GM21717 (cell line): ENCODE measurements around the gene CRIM1.

Experiments used
- ATAC-seq: cut with Tn5 transposase; IDR thresholded peaks from one replicate; pipeline ENCODE4 v1.9.1; 2021; ENCODE audit warnings: mild to moderate bottlenecking, moderate library complexity; ENCODE audit not compliant: unreplicated experiment

The CRIM1 gene

GRCh38 chr2:36512705-36513104 lies 157.1 kb downstream of the CRIM1 start:
- no peak for ATAC-seq

DNA sequence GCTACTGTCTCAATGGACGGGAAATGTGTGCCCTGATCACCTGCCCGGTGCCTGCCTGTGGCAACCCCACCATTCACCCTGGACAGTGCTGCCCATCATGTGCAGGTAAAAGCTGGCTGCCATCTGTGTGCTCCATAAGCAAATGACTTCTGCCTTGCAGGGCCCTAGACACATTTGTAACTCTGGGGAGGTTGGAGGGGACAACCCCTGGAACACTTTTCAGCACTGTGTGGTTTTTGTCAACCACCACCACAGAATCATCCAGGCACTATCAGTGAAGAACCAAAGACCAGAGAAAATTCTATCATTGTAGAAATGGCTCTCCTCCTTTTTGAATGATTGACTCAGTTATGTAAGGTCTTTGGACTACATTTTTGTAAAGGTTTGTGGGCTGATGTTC lies 158.1 kb downstream of the CRIM1 start:
- no peak for ATAC-seq

GRCh38 chr2:36515538-36515937 lies 160.0 kb downstream of the CRIM1 start:
- no peak for ATAC-seq

GRCh38 chr2:36516136-36516870 lies 160.7 kb downstream of the CRIM1 start:
- ATAC-seq = no peak

DNA sequence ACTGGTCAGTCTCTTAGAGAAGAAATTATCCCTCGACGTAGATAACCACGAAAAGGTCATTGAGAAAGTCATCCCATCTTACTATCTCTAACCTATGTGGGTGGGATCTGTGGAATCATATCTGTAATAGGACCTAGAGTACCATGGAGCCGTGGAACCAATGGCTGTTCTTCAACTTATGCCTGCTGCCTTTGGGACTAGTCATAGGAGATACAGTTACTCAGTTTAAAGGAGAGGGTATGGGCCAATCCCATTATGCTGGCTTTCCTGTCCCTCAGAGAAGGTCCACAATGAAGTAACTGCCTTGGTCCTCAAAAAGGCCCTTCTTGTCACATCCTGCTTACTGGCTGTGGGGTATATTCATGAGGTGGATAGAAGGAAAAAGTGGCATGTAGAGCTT lies 164.9 kb downstream of the CRIM1 start:
- ATAC-seq = no peak

GRCh38 chr2:36523153-36523552 lies 167.6 kb downstream of the CRIM1 start:
- no peak for ATAC-seq

DNA sequence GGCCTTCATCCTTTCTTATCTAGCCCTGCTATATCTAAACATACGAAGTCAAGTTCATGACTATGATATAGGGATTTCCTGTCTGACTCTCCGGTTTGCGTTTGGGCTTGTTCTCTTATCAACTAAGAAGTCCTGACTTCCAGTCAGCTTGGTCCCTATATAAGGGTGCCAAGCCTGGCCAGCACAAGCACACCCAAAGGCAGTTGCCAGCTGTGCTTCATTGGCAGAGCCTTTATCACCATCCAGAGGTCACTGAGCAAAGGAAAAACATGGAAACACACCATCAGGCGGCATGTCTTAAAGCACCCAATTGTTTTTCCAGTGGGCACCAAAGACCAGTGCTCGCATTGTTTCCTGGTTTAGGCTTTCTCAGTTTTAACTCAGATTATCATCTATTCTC lies 169.7 kb downstream of the CRIM1 start:
- no peak for ATAC-seq

GRCh38 chr2:36526226-36526625 lies 170.6 kb downstream of the CRIM1 start:
- no peak for ATAC-seq

DNA sequence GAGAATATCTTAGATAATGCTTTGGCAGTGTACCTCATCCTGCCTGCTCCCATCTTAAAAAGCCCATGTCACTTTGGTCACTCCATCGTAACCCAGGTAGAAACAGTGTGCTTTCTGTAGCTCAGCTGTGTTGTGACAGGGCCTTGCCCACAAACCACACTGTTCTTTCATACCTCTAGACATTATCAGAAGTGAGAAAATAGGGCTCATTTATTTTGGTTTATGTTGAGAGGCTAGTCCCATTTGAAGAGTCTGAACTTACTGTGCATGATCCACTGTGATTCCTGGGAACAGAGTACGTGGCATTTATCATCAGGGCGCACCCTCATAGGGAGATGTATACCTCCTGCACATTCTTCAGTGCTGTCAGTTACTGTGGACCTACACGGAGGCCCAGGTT lies 172.7 kb downstream of the CRIM1 start:
- ATAC-seq = peak; percentile 69

GRCh38 chr2:36528766-36529392 lies 173.3 kb downstream of the CRIM1 start:
- peak; percentile 32 for ATAC-seq

DNA sequence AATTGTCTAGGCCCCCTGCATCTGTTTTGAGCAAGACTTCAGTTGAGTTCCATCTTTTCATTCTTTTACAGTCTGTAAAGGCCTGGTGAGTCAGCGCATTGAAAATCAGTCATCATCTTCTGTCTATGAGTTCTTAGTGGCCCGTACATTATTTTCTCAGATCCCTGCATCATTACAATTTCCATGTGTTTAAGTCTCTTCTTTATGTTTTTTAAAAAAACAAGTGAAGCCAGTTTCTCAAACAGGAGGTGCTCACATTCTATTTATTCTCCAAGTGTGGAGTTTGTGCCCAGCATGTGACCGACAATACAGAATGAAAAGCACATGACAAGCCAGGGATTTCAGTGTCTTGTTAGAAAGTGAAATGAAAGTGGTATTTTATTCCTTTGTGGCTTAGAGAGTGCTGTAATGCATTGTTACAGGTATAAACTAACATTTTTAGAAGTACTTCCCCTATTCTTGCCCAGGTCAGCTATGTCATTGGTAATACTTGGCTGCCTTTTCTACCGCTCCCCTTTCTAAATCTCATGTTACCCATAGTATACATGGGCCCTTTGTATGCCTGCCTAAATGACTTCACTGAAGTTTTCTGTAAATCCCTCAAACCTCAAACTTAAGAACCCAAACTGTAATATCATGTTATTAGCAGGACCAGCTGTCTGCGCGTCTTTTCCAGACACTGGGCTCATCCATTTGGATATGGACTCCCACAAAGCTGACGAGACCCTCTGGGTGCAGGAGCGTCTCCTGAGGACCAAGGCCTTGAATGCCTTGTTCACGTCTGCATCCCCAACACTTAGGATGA lies 174.8 kb downstream of the CRIM1 start:
- peak; percentile 84 for ATAC-seq

- ATAC-seq = no peak
Measured at GRCh38 chr2:36530983-36531354, 175.4 kb downstream of the CRIM1 start.

DNA sequence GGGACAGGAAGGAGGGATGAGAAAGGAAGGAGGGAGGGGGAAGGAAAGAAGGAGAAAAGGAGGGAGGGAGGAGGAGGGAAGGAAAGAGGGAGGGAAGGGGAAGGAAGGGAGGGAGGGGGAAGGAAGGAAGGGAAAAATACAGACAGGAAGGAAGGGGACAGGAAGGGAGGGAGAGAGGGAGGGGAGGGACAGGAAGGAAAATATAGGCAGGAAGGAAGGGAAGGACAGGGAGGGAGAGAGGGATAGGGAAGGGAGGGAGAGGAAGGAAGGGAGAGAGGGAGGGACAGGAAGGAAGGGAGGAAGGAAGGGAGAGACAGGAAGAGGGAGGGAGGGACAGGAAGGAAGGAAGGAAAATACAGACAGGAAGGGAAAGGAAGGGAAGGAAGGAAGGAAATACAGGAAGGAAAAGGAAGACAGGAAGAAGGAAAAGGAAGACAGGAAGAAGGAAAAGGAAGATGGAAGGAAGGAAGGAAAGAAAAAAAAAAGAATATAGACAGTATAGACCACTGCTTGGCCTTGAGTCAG lies 178.8 kb downstream of the CRIM1 start:
- ATAC-seq = no peak

GRCh38 chr2:36535099-36535498 lies 179.5 kb downstream of the CRIM1 start:
- no peak for ATAC-seq

- ATAC-seq = no peak
Measured at GRCh38 chr2:36536776-36537175, 181.2 kb downstream of the CRIM1 start.

DNA sequence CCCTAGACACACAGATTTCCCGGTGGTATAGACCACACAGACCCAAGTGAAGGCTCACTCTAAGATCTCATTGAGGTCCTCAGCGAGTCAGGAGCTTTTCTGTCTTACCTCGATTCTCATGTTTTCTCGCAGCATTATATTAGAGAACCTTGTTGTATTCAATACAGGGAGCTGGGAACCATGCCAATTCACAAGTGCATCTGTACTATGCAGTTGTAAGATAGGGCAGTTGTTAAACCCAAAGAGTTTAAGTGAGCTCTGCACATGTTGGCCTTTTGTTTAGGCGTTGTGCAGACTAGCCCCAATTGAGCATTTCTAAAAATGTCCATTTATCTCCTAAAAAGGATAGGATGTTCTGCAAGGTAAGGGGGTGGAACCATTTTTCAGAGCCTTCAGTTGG lies 182.8 kb downstream of the CRIM1 start:
- no peak for ATAC-seq

GRCh38 chr2:36539631-36540030 lies 184.1 kb downstream of the CRIM1 start:
- ATAC-seq = peak; percentile 75

- ATAC-seq = no peak
Measured at GRCh38 chr2:36540986-36541754, 185.6 kb downstream of the CRIM1 start.

- no peak for ATAC-seq
Measured at GRCh38 chr2:36541891-36542595, 186.5 kb downstream of the CRIM1 start.

DNA sequence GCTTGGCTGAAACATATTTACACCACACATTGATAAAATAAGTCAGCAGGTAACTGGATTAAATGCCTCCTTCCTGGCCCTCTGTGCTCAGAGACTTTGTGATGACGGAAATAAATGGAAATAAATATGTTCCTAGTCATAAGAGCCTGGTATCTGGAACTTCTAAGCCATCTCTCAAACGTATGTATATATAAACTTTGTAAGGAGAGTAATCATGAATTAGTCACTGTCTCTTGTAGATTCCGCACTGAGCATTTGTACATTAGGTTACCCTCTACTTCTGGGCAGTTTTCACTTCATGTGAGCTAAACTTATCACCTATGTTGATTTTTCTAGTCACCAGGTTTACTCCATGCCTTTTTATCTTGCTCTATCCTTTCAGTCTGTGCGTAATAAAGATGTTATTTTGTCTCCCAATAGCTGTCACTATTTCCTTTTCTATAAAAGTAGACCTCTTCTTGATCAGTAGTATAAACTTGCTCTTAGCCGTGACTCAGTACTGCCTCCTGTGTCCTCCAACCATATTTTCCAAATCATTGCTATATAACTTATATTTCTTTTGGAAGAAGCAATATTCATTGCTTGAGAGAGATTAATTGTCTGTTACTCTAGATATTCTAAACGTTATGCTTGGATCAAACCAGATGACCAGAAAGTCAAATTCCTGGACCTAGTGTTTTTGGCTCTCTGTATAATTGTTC lies 189.2 kb downstream of the CRIM1 start:
- ATAC-seq = no peak
